H1 (cell line): Measurements from ENCODE around the gene KSR2. TPM values are rescaled to one million over a fixed set of nuclear protein-coding genes. Genes with fewer than 3 reads are reported as not detected.

ENCODE experiments used
- BACH1 ChIP-seq: IDR thresholded peaks from 2 replicates; pipeline ENCODE4 v1.6.1; 2012; ENCODE audit warnings: low read length, improper control_type of control experiment
- CEBPB ChIP-seq: IDR thresholded peaks from 2 replicates; pipeline ENCODE4 v1.6.1; 2012; ENCODE audit warnings: low read depth, low read length
- CHD7 ChIP-seq: fragments of 300-600 bp; sonication (generic); IDR thresholded peaks from 2 replicates; pipeline ENCODE4 v1.7.1; 2012; ENCODE audit warnings: low read length, moderate library complexity, mild to moderate bottlenecking, inconsistent platforms; ENCODE audit not compliant: insufficient replicate concordance
- KDM4A ChIP-seq: IDR thresholded peaks from one replicate; pipeline ENCODE4 v1.7.1; 2012; ENCODE audit warnings: low read depth, mild to moderate bottlenecking, moderate library complexity, low read length, inconsistent platforms; ENCODE audit not compliant: severe bottlenecking
- TCF12 ChIP-seq: IDR thresholded peaks from 2 replicates; pipeline ENCODE4 v1.6.1; 2011; ENCODE audit warnings: low read depth, mild to moderate bottlenecking, low read length
- TEAD4 ChIP-seq: IDR thresholded peaks from 2 replicates; pipeline ENCODE4 v1.6.1; 2012; ENCODE audit warnings: low read depth, low read length, inconsistent platforms, mixed read lengths
- USF2 ChIP-seq: IDR thresholded peaks from 2 replicates; pipeline ENCODE4 v1.6.1; 2011; ENCODE audit warnings: low read length, improper control_type of control experiment
- polyA plus RNA-seq, 7 experiments: library from polyadenylated mRNA; depleted of rRNA in 3 of 7; stranded (reverse) in 5 of 7; unstranded in 2 of 7; fragments of >200 nt in 5 of 7; fragments of 200-250 nt in 2 of 7; gene quantifications; 1 replicate in 5 of 7; 2 replicates in 1 of 7; 4 replicates in 1 of 7; pipeline versions ENCODE4 v1.2.1 to v1.2.3, GENCODE V29; 2011 to 2013; ENCODE audit warnings: missing spikeins in 2 of 7, mixed read lengths in 2 of 7
- total RNA-seq: library from RNA; stranded (reverse); fragmentation: NEBNext Ultra II Directional; extraction: Animal tissue kit (Norgen Biotek cat#: 25700); gene quantifications from 2 replicates; pipeline ENCODE4 v1.2.1, GENCODE V29; 2021

KSR2 gene
- total and polyA plus RNA-seq, 2 of the 8 experiments (the other 6 are each of a cell fraction or from before 2014, with no cell fraction given) = 0.74 to 2.2 TPM

- TF ChIP-seq USF2 (no peak), KDM4A (no peak), CEBPB (no peak), BACH1 (no peak), TCF12 (no peak), CHD7 (no peak), TEAD4 (no peak)
Measured at GRCh38 chr12:117797202-117797601, 171.6 kb downstream of the KSR2 start (continued).
